Left hindlimb (tissue), 1 donor: ENCODE data around the gene TECTA.

Experiments
- DNase-seq: peaks from one replicate; pipeline ENCODE4 v3.0.0-alpha.2; 2018

Gene TECTA, protein sequence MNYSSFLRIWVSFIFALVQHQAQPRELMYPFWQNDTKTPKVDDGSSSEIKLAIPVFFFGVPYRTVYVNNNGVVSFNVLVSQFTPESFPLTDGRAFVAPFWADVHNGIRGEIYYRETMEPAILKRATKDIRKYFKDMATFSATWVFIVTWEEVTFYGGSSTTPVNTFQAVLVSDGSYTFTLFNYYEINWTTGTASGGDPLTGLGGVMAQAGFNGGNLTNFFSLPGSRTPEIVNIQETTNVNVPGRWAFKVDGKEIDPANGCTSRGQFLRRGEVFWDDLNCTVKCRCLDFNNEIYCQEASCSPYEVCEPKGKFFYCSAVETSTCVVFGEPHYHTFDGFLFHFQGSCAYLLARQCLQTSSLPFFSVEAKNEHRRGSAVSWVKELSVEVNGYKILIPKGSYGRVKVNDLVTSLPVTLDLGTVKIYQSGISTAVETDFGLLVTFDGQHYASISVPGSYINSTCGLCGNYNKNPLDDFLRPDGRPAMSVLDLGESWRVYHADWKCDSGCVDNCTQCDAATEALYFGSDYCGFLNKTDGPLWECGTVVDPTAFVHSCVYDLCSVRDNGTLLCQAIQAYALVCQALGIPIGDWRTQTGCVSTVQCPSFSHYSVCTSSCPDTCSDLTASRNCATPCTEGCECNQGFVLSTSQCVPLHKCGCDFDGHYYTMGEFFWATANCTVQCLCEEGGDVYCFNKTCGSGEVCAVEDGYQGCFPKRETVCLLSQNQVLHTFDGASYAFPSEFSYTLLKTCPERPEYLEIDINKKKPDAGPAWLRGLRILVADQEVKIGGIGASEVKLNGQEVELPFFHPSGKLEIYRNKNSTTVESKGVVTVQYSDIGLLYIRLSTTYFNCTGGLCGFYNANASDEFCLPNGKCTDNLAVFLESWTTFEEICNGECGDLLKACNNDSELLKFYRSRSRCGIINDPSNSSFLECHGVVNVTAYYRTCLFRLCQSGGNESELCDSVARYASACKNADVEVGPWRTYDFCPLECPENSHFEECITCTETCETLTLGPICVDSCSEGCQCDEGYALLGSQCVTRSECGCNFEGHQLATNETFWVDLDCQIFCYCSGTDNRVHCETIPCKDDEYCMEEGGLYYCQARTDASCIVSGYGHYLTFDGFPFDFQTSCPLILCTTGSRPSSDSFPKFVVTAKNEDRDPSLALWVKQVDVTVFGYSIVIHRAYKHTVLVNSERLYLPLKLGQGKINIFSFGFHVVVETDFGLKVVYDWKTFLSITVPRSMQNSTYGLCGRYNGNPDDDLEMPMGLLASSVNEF (N-terminal part only)

DNA sequence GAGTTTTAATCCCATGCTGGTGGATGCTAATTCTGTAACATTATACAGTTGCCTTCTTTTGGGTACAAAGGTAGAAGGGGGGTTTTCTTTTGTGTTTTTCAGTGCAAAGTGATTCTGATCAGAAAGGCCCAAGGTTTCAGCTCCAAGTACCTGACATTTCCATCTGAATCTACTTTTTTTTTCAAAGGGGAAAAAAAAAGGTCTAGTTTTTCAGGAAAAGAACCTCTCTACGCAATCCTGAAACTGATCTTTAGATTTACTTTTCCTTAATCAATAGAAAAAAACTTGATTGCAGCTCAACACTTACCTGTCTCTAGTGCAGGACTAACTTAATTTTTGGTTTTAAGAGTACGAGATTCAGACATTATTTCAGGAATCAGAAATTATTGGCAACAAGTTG is at the start of gene TECTA:
TSS of gene TECTA (plus strand) at position 301 of the 400 bp plus-strand sequence. CDS start 1,423 bp downstream, outside the sequence.
- DNase-seq, result no peak

DNA sequence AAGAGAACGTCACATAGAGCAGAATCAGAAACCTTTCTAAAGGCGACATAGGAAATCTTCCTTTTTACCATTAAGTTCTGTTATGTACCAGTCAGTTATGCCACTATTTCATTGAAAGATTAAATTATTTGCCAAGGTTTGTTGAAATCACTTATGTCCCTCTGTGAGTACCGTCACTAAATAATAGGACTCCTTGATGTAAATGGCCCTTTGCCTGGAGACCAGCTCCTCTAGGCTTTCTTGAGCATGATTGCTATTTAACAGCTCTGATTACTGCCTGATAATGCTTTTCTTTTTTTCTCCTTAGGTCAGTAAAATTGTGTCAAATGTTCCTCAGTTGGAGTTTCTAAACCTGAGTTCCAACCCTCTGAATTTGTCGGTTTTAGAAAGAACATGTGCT is 47.8 kb upstream of the TECTA start:
- no peak for DNase-seq

DNA sequence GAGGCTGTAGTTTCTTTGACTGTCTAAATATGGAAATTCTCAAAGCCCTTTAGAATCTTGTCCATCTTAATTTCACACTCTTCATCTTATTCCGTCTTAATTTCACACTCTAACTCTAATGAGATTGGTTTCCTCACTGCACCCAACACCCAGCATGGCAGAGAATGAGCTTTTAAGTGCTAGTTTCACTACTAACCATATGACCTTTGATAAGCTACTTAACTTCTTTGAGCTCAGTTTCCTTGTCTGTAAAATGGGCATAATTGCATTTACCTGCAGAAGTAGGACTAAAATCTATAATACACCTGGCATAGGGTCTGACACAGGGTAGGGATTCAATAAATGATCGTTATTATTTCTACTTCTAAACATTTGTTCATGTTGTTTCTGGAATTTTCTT is 46.8 kb upstream of the TECTA start:
- no peak for DNase-seq

DNA sequence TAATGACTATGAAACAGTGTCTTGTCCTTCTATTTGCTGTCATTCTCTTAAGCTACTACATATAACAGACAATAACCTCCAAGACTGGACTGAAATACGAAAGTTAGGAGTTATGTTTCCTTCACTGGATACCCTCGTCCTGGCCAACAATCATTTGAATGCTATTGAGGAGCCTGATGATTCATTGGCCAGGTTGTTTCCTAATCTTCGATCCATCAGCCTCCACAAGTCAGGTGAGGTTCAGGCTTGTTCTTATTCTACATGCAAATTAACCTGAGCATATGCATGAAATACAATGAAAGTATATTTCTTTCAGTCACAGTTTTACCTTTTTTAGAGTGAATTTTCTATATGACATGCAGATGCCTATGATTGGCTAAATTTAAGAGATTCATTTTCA is 46.0 kb upstream of the TECTA start:
- DNase-seq, result no peak

DNA sequence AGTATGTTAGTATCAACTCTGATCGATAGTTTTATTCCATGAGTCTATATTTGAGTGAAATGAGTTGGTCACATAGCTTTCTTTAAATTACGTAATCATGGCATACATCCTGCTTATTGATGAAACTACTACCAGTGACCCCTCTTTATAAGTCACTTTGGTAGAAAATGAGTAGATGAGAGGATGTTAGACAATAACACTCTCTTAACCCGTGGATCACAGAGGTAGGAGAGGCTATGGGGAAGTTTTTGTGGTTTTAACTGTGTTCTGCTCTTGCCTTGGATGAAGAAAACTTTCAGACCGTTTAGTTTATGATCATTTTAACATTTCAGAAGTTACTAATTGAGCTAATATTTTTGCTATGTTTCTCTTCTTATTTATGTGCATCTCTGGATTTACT is 43.1 kb upstream of the TECTA start:
- DNase-seq, result no peak

DNA sequence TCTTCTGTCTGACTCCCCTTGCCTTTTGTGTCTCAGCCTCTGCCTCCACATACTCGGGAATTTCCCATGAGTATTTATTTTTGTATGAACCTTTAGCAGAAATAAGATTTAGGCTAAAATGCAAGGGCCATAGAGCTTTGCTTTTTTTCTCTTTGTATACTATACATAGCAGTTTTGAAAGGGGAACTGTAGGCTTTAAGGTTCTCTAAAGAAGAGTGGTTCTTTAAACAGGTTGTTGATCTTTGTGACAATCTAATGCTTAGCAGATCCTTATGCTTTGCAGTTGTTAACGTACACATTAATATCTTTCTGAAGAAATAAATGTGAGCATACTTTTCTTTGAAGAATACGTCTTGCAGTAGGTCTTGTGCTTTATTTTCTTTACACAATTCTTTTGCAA is 42.1 kb upstream of the TECTA start:
- DNase-seq, result no peak

DNA sequence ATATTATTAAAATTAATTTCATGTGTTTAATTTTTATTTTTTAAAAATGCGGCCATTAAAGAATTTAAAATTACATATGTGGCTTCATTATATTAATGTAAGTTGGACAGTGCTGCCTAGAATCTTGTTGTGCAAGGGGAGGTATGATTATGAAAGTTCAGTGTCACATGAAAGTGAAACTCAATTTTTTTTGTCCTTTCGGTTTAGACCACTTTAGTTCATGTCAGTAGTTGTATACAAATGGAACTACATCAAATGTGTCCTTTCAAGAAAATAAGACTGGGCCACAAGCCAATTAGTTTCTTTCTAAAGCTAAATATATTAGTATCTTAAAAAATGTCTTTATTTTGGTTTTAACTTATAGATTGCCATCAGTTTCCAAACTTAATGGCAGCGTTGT is 41.4 kb upstream of the TECTA start:
- no peak for DNase-seq

DNA sequence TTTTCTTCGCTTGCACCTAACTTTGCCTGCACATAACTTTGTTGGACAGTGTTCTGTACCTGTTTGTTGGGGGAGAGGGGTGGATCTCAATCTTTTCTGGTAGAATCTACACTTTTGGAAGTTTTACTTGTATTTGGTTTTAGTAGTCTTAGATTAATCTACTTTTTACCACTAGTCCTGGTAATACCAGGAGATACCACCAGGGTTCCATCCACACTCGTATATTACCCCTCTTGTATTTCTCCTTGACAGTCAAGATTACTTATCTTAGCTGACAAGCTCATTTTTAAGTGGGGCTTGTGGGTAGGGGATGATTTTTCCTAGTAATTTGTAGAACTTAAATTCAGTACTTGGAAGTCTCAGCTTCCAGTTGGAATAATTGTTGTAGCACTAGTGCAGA is 37.3 kb upstream of the TECTA start:
- no peak for DNase-seq

DNA sequence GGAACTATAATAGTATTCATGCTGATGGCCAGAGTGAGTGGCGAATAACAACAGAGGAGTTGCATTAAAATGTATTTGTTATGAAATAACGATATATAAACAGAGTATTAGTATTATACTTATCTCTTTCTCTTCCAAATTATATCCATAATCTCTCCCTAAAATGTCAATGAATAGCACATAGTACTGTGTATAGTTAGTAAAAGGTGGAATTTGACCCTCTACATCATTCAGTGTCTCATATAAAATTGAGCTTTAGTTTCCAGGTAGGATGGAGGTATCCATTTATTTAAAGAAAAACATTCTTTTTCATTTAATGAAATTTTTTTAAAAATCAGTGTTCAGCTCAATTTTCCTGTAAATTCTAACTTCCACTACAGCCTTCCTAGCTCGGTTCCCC is 34.4 kb upstream of the TECTA start:
- no peak for DNase-seq

DNA sequence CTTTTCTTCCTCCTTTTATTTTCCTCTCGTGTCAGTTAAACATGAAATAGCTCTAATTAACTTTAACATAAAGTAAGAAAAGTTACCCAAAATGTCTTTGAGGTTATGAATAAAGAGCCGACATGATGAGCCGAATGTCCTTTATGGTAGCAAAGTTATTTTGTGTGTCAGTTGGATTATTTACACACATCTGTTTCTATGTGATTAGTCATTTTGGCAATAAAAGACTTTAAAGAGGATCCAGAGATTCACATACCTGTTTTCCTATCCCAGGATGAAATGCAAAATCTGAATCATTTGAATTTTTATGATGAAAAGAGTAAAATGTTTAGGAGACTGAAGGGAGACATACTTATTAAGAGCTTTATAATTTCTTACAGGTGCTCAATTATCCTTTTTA is 34.0 kb upstream of the TECTA start:
- no peak for DNase-seq

DNA sequence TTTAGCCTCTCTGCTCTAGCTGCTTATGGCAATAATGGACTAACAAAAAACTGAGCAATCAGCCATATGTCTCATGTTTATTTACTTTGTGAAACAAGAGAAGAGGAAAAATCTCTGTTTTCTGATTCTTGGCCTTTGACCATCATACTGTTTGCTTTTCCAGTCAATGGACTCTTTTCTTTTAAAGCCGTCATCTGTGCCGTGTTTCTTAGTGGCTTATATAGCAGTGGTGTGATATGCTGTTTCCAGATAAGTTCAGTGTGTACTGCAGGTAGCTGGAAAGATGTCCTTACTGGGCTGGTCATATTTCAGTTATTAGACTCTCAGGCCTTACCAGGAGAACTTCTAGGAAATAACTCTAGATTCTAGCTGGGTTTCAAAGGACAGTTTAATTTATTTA is 33.6 kb upstream of the TECTA start:
- DNase-seq, result no peak

DNA sequence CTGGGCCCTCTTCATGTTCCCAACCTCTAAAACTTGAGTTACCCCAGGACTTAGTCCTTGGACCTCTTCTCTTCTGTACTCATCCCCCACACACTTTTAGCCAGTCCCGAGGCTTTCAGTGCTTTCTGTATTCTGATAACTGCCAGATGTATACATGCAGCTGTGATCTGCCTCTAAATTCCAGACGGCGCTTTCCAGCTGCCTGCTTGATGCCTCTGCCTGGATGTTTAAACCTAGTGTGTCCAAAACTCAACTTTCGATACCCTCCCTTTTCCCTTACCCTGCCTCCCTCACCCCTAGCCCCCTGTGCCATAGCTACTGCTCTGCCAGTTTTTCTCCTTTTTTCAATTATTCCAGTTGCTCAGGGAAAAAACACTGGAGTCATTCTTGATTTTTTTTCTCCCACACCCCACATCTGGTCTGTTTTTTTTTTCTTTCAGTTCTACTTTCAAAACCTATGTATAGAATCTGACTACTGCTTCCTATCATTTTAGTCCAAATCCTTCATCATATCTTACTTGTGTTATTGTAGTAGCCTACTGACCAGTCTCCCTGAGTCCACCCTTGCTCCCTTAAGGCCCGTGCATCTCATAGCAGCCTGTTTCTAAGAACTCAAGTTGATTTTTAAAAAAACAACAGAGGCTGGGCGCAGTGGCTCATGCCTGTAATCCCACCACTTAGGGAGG is 32.9 kb upstream of the TECTA start:
- no peak for DNase-seq

DNA sequence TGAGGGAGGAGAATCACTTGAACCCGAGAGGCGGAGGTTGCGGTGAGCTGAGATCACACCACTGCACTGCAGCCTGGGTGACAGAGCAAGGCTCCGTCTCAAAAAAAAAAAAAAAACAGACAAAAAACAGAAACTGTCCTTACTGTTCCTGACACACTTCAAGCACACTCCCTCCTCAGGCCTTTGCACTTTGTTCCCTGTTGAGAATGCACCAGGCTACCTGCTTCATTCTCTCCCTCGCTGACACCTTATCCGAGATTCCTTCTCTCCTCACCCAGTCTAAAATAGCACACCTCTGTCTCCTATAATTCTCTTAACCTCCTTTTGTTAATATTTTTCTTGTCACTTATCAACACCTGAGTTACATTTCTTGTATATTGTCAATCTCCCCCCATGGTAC is 32.3 kb upstream of the TECTA start:
- DNase-seq, result no peak

DNA sequence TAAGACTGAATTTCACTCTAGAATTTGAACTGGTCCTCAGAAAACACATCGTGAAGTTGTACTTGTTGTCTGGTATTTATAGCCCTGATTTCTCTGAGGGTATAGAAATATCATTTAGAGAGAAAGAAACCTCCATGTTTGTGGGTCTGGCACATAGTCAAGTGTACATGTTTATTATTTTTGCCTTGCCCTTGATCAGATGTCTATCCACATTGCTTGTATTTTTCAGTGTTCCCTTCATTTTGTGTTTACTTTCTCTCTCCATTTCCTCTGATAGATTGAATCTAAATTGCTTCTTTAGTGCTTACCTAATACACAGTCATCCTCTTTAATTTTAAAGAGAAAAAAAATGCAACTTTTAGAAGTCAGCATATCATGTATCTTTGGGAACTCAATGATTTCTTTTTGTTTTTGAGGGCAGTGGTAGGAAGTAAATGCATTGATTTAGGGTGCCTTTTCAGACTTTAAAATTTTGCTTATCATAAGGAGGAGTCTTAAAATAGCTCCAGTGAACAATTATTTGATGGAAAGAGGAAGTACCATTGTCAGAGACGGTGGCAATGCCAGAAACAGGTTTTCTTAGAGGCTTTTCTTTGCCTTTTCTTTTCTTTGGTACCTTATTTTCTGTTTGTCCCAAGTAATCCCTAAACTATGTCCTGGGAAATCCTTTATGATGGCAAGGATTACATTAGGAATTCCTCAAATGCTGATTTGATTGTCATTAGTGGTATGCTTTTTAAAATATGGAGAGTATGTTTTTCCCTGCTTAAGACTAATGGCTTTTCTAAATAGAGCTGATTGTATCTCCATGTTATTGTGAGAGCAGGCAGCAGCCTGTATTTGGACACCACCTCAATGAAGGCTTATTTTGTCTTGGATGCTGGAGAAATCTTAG is 29.8 kb upstream of the TECTA start:
- no peak for DNase-seq

DNA sequence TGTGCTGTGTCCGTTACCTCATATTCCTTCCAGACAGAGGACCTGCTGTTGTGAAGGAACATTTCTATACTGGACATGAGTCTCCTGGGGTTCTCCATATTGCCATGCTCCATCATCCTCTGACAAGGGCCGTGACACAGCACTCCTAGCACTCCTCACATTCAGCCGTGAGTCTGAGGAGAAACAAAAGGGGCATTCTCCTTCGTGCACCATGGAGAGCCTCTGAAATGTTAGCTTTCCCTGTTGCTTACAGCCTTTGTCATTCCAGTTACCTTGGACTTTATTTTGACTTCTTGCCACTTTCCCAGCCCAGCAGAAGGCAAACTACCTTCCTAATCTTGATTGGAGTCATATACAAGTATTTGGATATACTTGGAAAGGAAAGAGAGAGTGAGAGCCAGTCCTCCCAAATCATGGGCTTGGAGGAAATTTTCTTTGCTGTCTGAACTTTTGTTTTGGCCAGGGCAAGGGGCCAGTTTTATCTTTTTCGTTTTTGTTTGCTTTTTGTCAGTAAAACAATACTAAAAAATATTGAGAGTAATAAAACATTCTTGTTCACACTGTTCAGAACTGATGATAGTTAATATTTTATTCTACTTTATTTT is 29.1 kb upstream of the TECTA start:
- no peak for DNase-seq

DNA sequence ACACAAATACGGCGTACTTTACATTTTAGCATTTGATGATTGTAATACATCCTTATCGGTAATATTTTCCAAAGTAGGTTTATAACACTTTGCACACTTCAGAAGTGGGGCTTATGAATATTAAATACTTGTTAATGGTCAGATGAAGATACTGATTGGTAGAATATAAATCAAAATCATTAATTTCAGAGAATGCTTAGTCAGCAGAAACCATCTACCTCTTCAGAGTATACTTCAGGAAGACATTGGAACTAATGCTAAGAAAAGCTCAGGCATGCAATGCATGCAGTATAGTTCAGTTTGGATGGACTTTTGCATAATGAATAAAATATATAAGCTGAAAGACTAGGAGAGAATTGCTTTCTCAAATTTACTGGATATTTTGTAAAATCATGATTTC is 19.7 kb upstream of the TECTA start:
- no peak for DNase-seq

DNA sequence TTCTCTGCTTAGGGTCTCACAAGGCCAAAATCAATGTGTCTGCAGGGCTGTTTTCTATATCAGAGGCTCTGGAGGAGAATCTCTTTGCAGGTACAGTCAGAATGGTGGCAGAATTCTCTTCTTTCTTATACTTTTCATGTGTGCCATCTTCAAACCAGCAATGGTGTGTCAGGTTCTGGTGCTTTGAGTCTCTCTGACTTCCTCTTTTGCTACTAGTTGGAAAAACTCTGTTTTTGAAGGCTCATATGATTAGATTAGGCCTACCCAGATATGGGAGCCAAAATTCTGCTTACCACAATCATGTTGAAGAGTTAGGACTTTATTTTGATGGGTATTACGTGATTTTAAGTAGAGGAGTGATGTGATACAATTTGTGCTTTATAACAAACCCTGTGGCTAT is 18.8 kb upstream of the TECTA start:
- DNase-seq, result no peak

DNA sequence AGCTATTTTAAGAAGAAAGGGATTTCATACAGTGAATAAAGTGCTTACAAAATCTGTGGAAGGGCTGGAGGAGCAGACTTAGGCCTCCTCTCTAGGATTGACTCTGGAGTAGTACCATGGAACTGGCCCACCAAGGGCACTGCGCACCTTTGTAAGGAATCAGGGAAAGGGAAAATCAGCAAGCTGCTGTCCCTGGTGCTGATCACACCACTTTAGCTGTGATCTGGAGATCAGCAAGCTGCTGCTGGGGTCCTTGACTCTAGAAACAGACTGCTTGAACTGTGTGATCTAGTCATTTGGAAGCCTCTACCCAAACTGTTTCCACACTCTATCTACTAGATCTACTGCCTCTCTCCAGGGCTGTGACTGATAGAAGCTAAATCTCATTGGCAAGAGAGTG is 18.4 kb upstream of the TECTA start:
- no peak for DNase-seq

DNA sequence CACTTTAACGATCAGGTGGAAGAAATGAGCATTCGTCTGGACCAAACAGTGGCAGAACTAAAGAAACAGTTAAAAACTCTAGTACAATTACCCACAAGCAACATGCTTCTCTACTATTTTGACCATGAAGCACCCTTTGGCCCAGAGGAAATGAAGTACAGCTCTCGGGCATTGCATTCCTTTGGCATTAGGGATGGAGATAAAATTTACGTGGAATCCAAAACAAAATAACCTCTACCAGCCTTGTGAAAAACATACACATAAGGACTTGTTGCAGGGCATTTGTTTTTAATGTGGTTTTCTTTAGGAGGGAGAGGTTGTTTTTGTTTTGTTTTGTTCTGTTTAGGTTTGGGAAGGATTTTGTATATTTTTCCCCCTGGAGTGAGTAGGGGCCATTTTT is 14.2 kb upstream of the TECTA start:
- DNase-seq, result no peak

DNA sequence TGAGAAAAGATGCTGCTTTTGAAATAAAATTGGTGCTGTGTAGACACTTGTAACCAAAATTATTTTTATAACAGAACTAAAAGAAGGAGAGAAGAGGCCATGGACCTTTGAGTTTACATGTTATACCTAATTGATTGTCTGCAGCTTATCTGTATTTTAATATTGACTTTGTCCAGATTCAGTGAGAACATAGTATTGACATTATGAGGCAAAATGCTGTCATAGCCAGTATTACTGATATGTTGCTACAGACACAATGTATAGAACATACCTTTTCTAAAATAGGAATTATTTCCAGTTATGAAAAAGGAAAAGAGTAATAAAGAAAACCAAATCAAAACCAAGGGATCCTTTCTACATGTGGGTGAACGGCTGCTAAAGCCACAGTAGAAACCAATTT is 11.5 kb upstream of the TECTA start:
- no peak for DNase-seq

DNA sequence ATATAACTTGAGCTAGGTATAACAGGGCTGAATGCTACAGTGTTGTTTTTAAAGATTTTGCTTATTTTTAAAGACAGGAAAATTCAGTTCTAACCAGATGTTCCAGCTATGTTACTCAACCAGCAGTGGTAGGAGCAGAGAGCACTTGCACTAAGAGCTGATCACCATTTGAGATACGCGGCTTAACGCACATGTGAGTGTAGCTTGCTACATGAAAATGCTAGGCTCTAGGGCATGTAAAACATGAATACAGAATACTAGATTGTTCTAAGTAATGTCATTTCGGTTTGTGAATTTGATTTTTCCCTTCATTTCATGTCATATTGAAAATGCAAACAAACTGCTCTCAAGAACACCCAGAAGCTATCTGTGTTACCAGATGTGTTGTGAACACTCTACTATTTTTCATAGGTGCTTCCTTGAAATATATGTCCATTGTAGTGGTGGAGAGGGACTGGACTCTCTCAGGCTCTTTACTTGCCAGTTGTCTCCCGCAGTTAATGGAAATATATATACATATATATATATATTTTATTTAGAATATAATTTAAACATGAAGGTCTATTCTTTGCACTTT is 10.8 kb upstream of the TECTA start:
- DNase-seq, result no peak
